ENCODE measurements around the gene CHST15. TPM values are rescaled to one million over a fixed set of nuclear protein-coding genes. Genes with fewer than 3 reads are reported as not detected.
A peak's percentile ranks its signal among the peaks of the same experiment; 100 is the strongest.

CHST15 gene
- total and polyA plus RNA-seq, 7 experiments from 2014 or later, result 0.27 to 43.3 (median 2.2) TPM

GRCh38 chr10:123990889-123991288, 102.5 kb downstream of the CHST15 start:
- POLR2A ChIA-PET, result no interaction called here
- H3K27me3 ChIP-seq (ENCODE audit: control insufficient read depth in 2 of 2, insufficient read depth in 2 of 2, low read length in 2 of 2), result peaks cover 0 to 17% of the 10 kb centered on the region in 2 donors
- Mint-ChIP-seq H3K4me1 (peaks cover 7 to 20% (median 12%) of the 10 kb centered on the region in 7 donors), H3K4me3 (peak overlapping the region in 2 of 10 donors; percentile 20 to 41), H3K36me3 (peaks cover 0 to 5% (median 0%) of the 10 kb centered on the region in 5 donors), H3K9me3 (peaks cover 0 to 3% (median 0%) of the 10 kb centered on the region in 11 donors), H3K27ac (no peak overlapping the region), H3K27me3 (peaks cover 55 to 73% (median 61%) of the 10 kb centered on the region in 5 donors)
- CTCF ChIA-PET, result no interaction called here
- no peak overlapping the region for H3K4me3 ChIP-seq (ENCODE audit: low read length)
- ATAC-seq, result no peak
- intact Hi-C loops (cut with micrococcal nuclease), result loop anchor here (10.0 kb wide), 2 partner anchors 754 to 834 kb away; partner anchors contain the start of gene FAM53B (in 1 of the 2)
- H3K4me1 ChIP-seq (ENCODE audit: control insufficient read depth in 2 of 2, insufficient read depth in 2 of 2, low read length in 2 of 2), result peaks cover 9% of the 10 kb centered on the region in 2 donors
- H3K9me3 ChIP-seq (ENCODE audit: control insufficient read depth in 2 of 3, low read length in 3 of 3), result no peaks in the 10 kb centered on the region
- H3K36me3 ChIP-seq (ENCODE audit: control insufficient read depth in 2 of 3, insufficient read depth in 3 of 3, low read length in 3 of 3), result no peaks in the 10 kb centered on the region
- H3K27ac ChIP-seq (ENCODE audit: low read depth, low read length), result no peak overlapping the region
- DNase-seq, result peak in 1 of 9 donors; percentile 11

GRCh38 chr10:123988694-123989093, 104.7 kb downstream of the CHST15 start:
- H3K27me3 ChIP-seq (ENCODE audit: control insufficient read depth in 2 of 2, insufficient read depth in 2 of 2, low read length in 2 of 2), result peaks cover 0 to 4% of the 10 kb centered on the region in 2 donors
- H3K36me3 ChIP-seq (ENCODE audit: control insufficient read depth in 2 of 3, insufficient read depth in 3 of 3, low read length in 3 of 3), result no peaks in the 10 kb centered on the region
- Mint-ChIP-seq H3K27me3 (peaks cover 42 to 58% (median 53%) of the 10 kb centered on the region in 5 donors), H3K27ac (no peak overlapping the region), H3K4me1 (peaks cover 0 to 8% (median 4%) of the 10 kb centered on the region in 7 donors), H3K4me3 (no peak overlapping the region), H3K9me3 (peaks cover 0 to 8% (median 1%) of the 10 kb centered on the region in 11 donors), H3K36me3 (peaks cover 0 to 5% (median 0%) of the 10 kb centered on the region in 5 donors)
- CTCF ChIA-PET, result no interaction called here
- H3K9me3 ChIP-seq (ENCODE audit: control insufficient read depth in 2 of 3, low read length in 3 of 3), result no peaks in the 10 kb centered on the region
- H3K4me3 ChIP-seq (ENCODE audit: low read length), result no peak overlapping the region
- peak in 1 of 9 donors; percentile 3 for DNase-seq
- H3K27ac ChIP-seq (ENCODE audit: low read depth, low read length), result no peak overlapping the region
- POLR2A ChIA-PET, result no interaction called here
- no peak for ATAC-seq
- H3K4me1 ChIP-seq (ENCODE audit: control insufficient read depth in 2 of 2, insufficient read depth in 2 of 2, low read length in 2 of 2), result no peaks in the 10 kb centered on the region
- intact Hi-C loops (cut with micrococcal nuclease), result no loop called here

GRCh38 chr10:123986736-123987135, 106.7 kb downstream of the CHST15 start:
- peaks cover 0 to 16% (median 1%) of the 10 kb centered on the region in 11 donors for H3K9me3 Mint-ChIP-seq
- Histone ChIP-seq H3K4me3 (ENCODE audit: low read length) (no peak overlapping the region), H3K9me3 (ENCODE audit: control insufficient read depth in 2 of 3, low read length in 3 of 3) (no peaks in the 10 kb centered on the region), H3K4me1 (ENCODE audit: control insufficient read depth in 2 of 2, insufficient read depth in 2 of 2, low read length in 2 of 2) (no peaks in the 10 kb centered on the region), H3K27me3 (ENCODE audit: control insufficient read depth in 2 of 2, insufficient read depth in 2 of 2, low read length in 2 of 2) (no peaks in the 10 kb centered on the region), H3K36me3 (ENCODE audit: control insufficient read depth in 2 of 3, insufficient read depth in 3 of 3, low read length in 3 of 3) (no peaks in the 10 kb centered on the region), H3K27ac (ENCODE audit: low read depth, low read length) (no peak overlapping the region)
- peaks cover 32 to 56% (median 49%) of the 10 kb centered on the region in 5 donors for H3K27me3 Mint-ChIP-seq
- ChIA-PET CTCF (no interaction called here), POLR2A (no interaction called here)
- H3K36me3 Mint-ChIP-seq, result peaks cover 0 to 5% (median 0%) of the 10 kb centered on the region in 5 donors
- H3K4me3 Mint-ChIP-seq, result no peak overlapping the region
- intact Hi-C loops (cut with micrococcal nuclease), result no loop called here
- no peak overlapping the region for H3K27ac Mint-ChIP-seq
- no peak for DNase-seq
- ATAC-seq, result no peak
- H3K4me1 Mint-ChIP-seq, result peaks cover 0 to 6% (median 4%) of the 10 kb centered on the region in 7 donors

- H3K27me3 ChIP-seq (ENCODE audit: control insufficient read depth in 2 of 2, insufficient read depth in 2 of 2, low read length in 2 of 2), result peaks cover 0 to 8% of the 10 kb centered on the region in 2 donors
- H3K27ac Mint-ChIP-seq, result no peak overlapping the region
- no peak overlapping the region for H3K4me3 Mint-ChIP-seq
- intact Hi-C loops (cut with micrococcal nuclease), result no loop called here
- peaks cover 62 to 75% (median 70%) of the 10 kb centered on the region in 5 donors for H3K27me3 Mint-ChIP-seq
- peaks cover 0 to 11% (median 3%) of the 10 kb centered on the region in 7 donors for H3K4me1 Mint-ChIP-seq
- no peaks in the 10 kb centered on the region for H3K9me3 ChIP-seq (ENCODE audit: control insufficient read depth in 2 of 3, low read length in 3 of 3)
- no peaks in the 10 kb centered on the region for H3K4me1 ChIP-seq (ENCODE audit: control insufficient read depth in 2 of 2, insufficient read depth in 2 of 2, low read length in 2 of 2)
- ChIA-PET CTCF (interaction anchor here (0.7 to 1.5 kb wide), 2 partner anchors 20 to 857 kb away, joined by 3 to 4 read pairs; no protein-coding TSS in a partner anchor), POLR2A (no interaction called here)
- ATAC-seq, result no peak
- DNase-seq, result no peak
- H3K27ac ChIP-seq (ENCODE audit: low read depth, low read length), result no peak overlapping the region
- H3K9me3 Mint-ChIP-seq, result peaks cover 0 to 11% (median 4%) of the 10 kb centered on the region in 11 donors
- H3K36me3 ChIP-seq (ENCODE audit: control insufficient read depth in 2 of 3, insufficient read depth in 3 of 3, low read length in 3 of 3), result no peaks in the 10 kb centered on the region
- H3K36me3 Mint-ChIP-seq, result peaks cover 0 to 14% (median 4%) of the 10 kb centered on the region in 5 donors
- no peak overlapping the region for H3K4me3 ChIP-seq (ENCODE audit: low read length)
Measured at GRCh38 chr10:123974406-123974805, 119.0 kb downstream of the CHST15 start.

GRCh38 chr10:123972481-123973401, 120.7 kb downstream of the CHST15 start:
- intact Hi-C loops (cut with micrococcal nuclease), result no loop called here

GRCh38 chr10:123970927-123971286, 122.5 kb downstream of the CHST15 start:
- DNase-seq (no peak), ATAC-seq (no peak)
- Mint-ChIP-seq H3K4me3 (no peak overlapping the region), H3K4me1 (peaks cover 0 to 11% (median 3%) of the 10 kb centered on the region in 7 donors), H3K27ac (no peak overlapping the region), H3K9me3 (peaks cover 0 to 11% (median 0%) of the 10 kb centered on the region in 11 donors), H3K27me3 (peaks cover 64 to 80% (median 72%) of the 10 kb centered on the region in 5 donors), H3K36me3 (peaks cover 0 to 10% (median 4%) of the 10 kb centered on the region in 5 donors)
- Histone ChIP-seq H3K36me3 (ENCODE audit: control insufficient read depth in 2 of 3, insufficient read depth in 3 of 3, low read length in 3 of 3) (no peaks in the 10 kb centered on the region), H3K9me3 (ENCODE audit: control insufficient read depth in 2 of 3, low read length in 3 of 3) (no peaks in the 10 kb centered on the region), H3K27me3 (ENCODE audit: control insufficient read depth in 2 of 2, insufficient read depth in 2 of 2, low read length in 2 of 2) (peaks cover 0 to 14% of the 10 kb centered on the region in 2 donors), H3K4me3 (ENCODE audit: low read length) (no peak overlapping the region), H3K4me1 (ENCODE audit: control insufficient read depth in 2 of 2, insufficient read depth in 2 of 2, low read length in 2 of 2) (no peaks in the 10 kb centered on the region), H3K27ac (ENCODE audit: low read depth, low read length) (no peak overlapping the region)
- POLR2A ChIA-PET, result no interaction called here
- CTCF ChIA-PET, result no interaction called here
- intact Hi-C loops (cut with micrococcal nuclease), result no loop called here

More at GRCh38 chr10:123972481-123973401, 120.7 kb downstream of the CHST15 start:
- H3K4me3 Mint-ChIP-seq, result peak overlapping the region in 2 of 10 donors; percentile 11 to 40
- peaks cover 0 to 16% (median 4%) of the 10 kb centered on the region in 5 donors for H3K36me3 Mint-ChIP-seq
- Histone ChIP-seq H3K36me3 (ENCODE audit: control insufficient read depth in 2 of 3, insufficient read depth in 3 of 3, low read length in 3 of 3) (no peaks in the 10 kb centered on the region), H3K9me3 (ENCODE audit: control insufficient read depth in 2 of 3, low read length in 3 of 3) (no peaks in the 10 kb centered on the region), H3K27me3 (ENCODE audit: control insufficient read depth in 2 of 2, insufficient read depth in 2 of 2, low read length in 2 of 2) (peaks cover 0 to 14% of the 10 kb centered on the region in 2 donors), H3K4me3 (ENCODE audit: low read length) (no peak overlapping the region), H3K4me1 (ENCODE audit: control insufficient read depth in 2 of 2, insufficient read depth in 2 of 2, low read length in 2 of 2) (no peaks in the 10 kb centered on the region), H3K27ac (ENCODE audit: low read depth, low read length) (no peak overlapping the region)
- peaks cover 65 to 84% (median 78%) of the 10 kb centered on the region in 5 donors for H3K27me3 Mint-ChIP-seq
- H3K27ac Mint-ChIP-seq, result no peak overlapping the region
- ATAC-seq (no peak), DNase-seq (no peak)
- peaks cover 0 to 11% (median 3%) of the 10 kb centered on the region in 7 donors for H3K4me1 Mint-ChIP-seq
- ChIA-PET CTCF (interaction anchor here (1.5 kb wide), 1 partner anchor 22 kb away, joined by 4 read pairs; no protein-coding TSS in a partner anchor), POLR2A (no interaction called here)
- peaks cover 0 to 11% (median 4%) of the 10 kb centered on the region in 11 donors for H3K9me3 Mint-ChIP-seq
